ENCODE measurements around the gene AARS1.
A peak's percentile ranks its signal among the peaks of the same experiment; 100 is the strongest.
"Not testable (repeated sequence)": the region's sequence is repeated elsewhere in the genome, so short reads cannot be mapped to it uniquely, and the experiment has no call there.

Gene AARS1

DNA sequence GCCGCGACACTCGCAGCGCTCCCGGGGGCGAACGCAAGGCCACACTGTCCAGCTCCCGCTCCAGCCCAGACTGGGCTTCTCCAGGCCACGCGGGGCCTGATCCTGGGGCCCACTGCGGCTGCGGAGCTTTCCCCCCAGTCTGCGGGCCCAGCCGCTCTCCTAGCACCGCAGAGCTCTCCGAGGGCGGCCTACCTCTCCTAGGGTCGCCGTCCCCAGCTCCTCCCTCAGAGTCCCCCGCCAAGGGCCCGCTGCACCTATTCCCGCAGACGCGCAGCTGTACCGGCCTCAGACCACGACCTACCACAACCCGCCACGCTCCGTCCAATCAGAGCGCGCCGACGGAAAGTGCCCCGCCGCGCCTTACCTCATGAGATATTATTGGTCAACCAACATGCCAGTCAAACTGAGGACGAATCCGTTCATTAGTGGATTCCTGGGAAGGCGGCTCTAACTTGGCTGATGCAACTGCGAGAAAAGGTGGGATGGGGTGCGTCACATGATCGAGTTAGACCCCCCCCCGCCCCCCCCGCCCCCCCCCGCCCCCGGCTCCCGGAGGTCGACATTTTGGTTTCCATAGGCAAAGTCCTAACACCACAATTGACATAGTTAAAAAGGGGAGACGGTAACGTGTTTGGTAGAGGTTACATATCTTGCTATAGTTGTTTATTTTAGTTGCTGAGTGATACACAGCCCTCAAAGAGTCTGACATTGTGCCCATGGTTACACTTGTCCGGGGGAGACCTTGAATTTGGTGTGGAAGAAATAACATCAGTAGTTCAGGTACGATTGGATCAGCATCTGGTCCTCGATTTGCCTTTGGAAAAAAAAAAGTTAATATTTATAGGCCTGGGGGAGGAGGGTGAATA is at the start of gene AARS1:
TSS of gene AARS1 (minus strand) at position 278 of the 866 bp plus-strand sequence. CDS start 6,743 bp downstream, outside the sequence.
- Histone ChIP-seq H3K4me1 (ENCODE audit: control insufficient read depth, low read length) (peaks cover 20% of the 10 kb centered on the region), H3K9me3 (ENCODE audit: control insufficient read depth, insufficient read depth, low read length) (no peaks in the 10 kb centered on the region), H4K20me1 (ENCODE audit: control insufficient read depth, insufficient read depth, low read depth, low read length) (no peaks in the 10 kb centered on the region), H3K27me3 (ENCODE audit: control insufficient read depth, low read length) (no peaks in the 10 kb centered on the region), H3K4me2 (ENCODE audit: low read length) (peak within 1 kb of the TSS; percentile 83), H3K9me2 (replicated peaks; ENCODE audit: control insufficient read depth, low read length) (no peaks in the 10 kb centered on the region), H3K4me3 (ENCODE audit: low read length) (peak within 1 kb of the TSS; percentile 96), H3K36me3 (ENCODE audit: control insufficient read depth, low read length) (peaks cover 32% of the 10 kb centered on the region), H3K27ac (ENCODE audit: low read depth, low read length) (peak within 1 kb of the TSS; percentile 66), H3K79me2 (ENCODE audit: control insufficient read depth, low read length) (peaks cover 46% of the 10 kb centered on the region), H3F3A (ENCODE audit: control insufficient read depth, insufficient read depth) (peaks cover 4% of the 10 kb centered on the region; the same call in 1 of the 2 replicates)
- TF ChIP-seq EZH2phosphoT487 (IDR thresholded peaks at IDR 0.05; ENCODE audit: borderline replicate concordance, low read length) (no peak), CTCF (IDR thresholded peaks at IDR 0.05; ENCODE audit: low read depth, low read length, poor library complexity, severe bottlenecking) (no peak)

DNA sequence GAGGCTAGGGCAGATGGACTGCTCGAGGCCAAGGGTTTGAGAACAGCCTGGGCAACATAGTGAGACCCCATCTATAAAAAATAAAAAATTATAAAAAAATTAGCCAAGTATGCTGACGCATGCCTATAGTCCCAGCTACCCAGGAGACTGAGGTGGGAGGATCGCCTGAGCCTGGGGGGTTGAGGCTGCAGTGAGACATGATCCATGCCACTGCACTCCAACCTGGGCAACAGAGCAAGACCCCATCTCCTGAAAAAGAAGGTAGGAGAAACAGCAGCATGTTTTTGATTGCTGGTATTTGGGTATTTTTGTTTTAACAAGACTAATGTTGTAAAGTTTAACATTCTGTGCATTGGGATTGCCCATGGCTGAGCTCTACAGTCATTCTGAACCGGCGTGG is 48.5 kb upstream of the AARS1 start:
- Histone ChIP-seq H3K27me3 (ENCODE audit: control insufficient read depth, low read length) (no peaks in the 10 kb centered on the region), H3K36me3 (ENCODE audit: control insufficient read depth, low read length) (peaks cover 28% of the 10 kb centered on the region), H3K79me2 (ENCODE audit: control insufficient read depth, low read length) (no peaks in the 10 kb centered on the region), H3F3A (ENCODE audit: control insufficient read depth, insufficient read depth) (0 out of 2 replicates have a peak, but pooled peaks cover 2% of the 10 kb centered on the region), H3K27ac (ENCODE audit: low read depth, low read length) (no peak overlapping the region), H3K9me2 (replicated peaks; ENCODE audit: control insufficient read depth, low read length) (no peaks in the 10 kb centered on the region), H3K4me3 (ENCODE audit: low read length) (no peak overlapping the region), H3K9me3 (ENCODE audit: control insufficient read depth, insufficient read depth, low read length) (no peaks in the 10 kb centered on the region), H3K4me2 (ENCODE audit: low read length) (no peak overlapping the region), H4K20me1 (ENCODE audit: control insufficient read depth, insufficient read depth, low read depth, low read length) (no peaks in the 10 kb centered on the region), H3K4me1 (ENCODE audit: control insufficient read depth, low read length) (peaks cover 7% of the 10 kb centered on the region)
- TF ChIP-seq CTCF (IDR thresholded peaks at IDR 0.05; ENCODE audit: low read depth, low read length, poor library complexity, severe bottlenecking) (no peak), EZH2phosphoT487 (IDR thresholded peaks at IDR 0.05; ENCODE audit: borderline replicate concordance, low read length) (no peak)

- H3K36me3 ChIP-seq (ENCODE audit: control insufficient read depth, low read length) = peaks cover 38% of the 10 kb centered on the region
- H3K27me3 ChIP-seq (ENCODE audit: control insufficient read depth, low read length); H3F3A ChIP-seq (ENCODE audit: control insufficient read depth, insufficient read depth); H3K9me2 ChIP-seq (replicated peaks; ENCODE audit: control insufficient read depth, low read length); H3K9me3 ChIP-seq (ENCODE audit: control insufficient read depth, insufficient read depth, low read length); H4K20me1 ChIP-seq (ENCODE audit: control insufficient read depth, insufficient read depth, low read depth, low read length); H3K27ac ChIP-seq (ENCODE audit: low read depth, low read length); H3K4me2 ChIP-seq (ENCODE audit: low read length); H3K79me2 ChIP-seq (ENCODE audit: control insufficient read depth, low read length); H3K4me1 ChIP-seq (ENCODE audit: control insufficient read depth, low read length); H3K4me3 ChIP-seq (ENCODE audit: low read length): not testable (repeated sequence)
Measured at GRCh38 chr16:70332728-70333127, 43.4 kb upstream of the AARS1 start.

All from DOHH2 (cell line).